ENCODE data around the gene CUL4A. TPM values are rescaled to one million over a fixed set of nuclear protein-coding genes. Genes with fewer than 3 reads are reported as not detected.

Gene CUL4A
- total and polyA plus RNA-seq, 2 experiments from 2014 or later = 67.5 to 195 TPM

DNA sequence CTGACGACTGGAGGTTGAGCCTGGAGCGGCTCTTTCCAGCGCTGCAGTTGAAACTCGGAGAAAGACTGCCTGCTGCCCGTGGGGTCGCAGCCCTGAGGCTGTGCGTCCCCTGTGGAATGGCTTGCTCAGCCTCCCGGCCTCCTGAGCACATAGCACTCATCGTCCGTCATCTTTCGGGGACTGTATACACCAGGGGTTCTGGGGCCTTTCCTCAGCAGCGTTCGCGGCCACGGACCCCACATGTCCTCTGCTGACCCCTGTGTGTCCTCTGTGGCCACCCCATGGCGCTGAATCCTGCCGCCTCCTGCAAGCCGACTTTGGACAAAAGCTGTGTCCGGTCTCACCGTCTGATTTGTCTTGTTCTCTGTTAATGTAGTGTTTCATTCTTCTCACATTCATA is 20.4 kb downstream of the CUL4A start:
- Histone ChIP-seq H2AFZ (no peak overlapping the region), H3K27ac (ENCODE audit: low read depth) (no peak overlapping the region), H3K4me2 (no peak overlapping the region), H4K20me1 (replicated peaks; ENCODE audit: insufficient read depth) (peaks cover 17% of the 10 kb centered on the region), H3K36me3 (ENCODE audit: insufficient read depth) (peaks cover 51% of the 10 kb centered on the region), H3K4me1 (ENCODE audit: insufficient read depth) (no peaks in the 10 kb centered on the region), H3F3A (replicated peaks; ENCODE audit: low read depth) (no peaks in the 10 kb centered on the region), H3K4me3 (no peak overlapping the region), H3K27me3 (ENCODE audit: insufficient read depth) (no peaks in the 10 kb centered on the region), H3K79me2 (replicated peaks; ENCODE audit: insufficient read depth) (peaks cover 23% of the 10 kb centered on the region), H3K9me2 (ENCODE audit: insufficient read depth) (no peaks in the 10 kb centered on the region)
- H3K36me3 Mint-ChIP-seq (ENCODE audit: low read depth) = peaks cover 82% of the 10 kb centered on the region
- TF ChIP-seq EZH2phosphoT487 (IDR thresholded peaks at IDR 0.05; ENCODE audit: unreplicated experiment) (no peak), ZNF331 (CRISPR knock-in tag; IDR thresholded peaks at IDR 0.05; ENCODE audit: low read depth) (no peak), JUNB (IDR thresholded peaks at IDR 0.05; ENCODE audit: unreplicated experiment) (no peak), CREB1 (CRISPR knock-in tag; IDR thresholded peaks at IDR 0.05; ENCODE audit: low read depth) (no peak), STAT1 (IDR thresholded peaks at IDR 0.05; ENCODE audit: unreplicated experiment) (no peak)
- no peak for DNase-seq (ENCODE audit: low spot score)
- no peaks in the 10 kb centered on the region for H3K9me3 Mint-ChIP-seq
- H3K4me1 Mint-ChIP-seq = no peaks in the 10 kb centered on the region
- H3K4me3 Mint-ChIP-seq = no peak overlapping the region
- H3K27me3 Mint-ChIP-seq (ENCODE audit: insufficient read depth, low read depth, poor library complexity) = peaks cover 5% of the 10 kb centered on the region
- H3K27ac Mint-ChIP-seq = no peak overlapping the region
- ATAC-seq = no peak

DNA sequence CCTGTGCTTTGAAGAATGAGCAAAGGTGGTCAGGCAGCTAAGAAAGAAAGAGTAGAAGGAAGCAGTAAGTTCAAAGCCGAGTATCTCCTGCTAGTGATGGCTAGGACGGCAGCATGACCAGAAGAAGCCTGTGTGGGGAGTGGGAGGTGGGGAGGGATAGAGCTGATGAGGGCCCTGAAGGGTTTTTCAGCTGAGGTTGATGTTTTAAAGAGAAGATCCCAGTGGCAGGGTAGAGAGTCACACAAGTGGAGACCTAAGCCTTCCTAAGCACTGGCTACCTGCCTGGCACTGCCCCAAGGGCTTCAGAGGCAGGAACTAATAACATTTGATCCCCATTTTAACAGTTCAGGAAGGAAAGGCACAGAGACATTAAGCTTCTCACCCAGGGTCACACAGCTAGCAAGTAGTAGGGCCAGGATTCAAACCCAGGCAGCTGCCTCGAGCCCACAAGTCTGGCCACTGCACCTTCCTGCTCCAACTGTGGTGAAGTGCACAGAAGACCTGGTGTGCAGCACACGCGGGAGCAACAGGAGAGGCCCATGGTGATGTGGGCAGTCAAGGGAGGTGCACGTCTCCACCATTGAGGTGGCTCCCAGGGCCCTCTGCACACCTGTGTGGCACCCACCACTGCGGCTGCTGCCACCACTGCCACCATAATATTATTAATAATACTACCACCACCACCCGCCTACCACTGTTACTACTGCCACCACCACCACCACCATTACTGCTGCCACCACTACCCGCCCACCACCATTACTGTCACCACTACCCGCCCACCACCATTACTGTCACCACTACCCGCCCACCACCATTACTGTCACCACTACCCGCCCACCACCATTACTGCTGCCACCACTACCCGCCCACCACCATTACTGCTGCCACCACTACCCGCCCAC is 22.1 kb downstream of the CUL4A start:
- peaks cover 47% of the 10 kb centered on the region for H3K36me3 ChIP-seq (ENCODE audit: insufficient read depth)
- H3K4me1 ChIP-seq (ENCODE audit: insufficient read depth) = no peaks in the 10 kb centered on the region
- no peak overlapping the region for H3K27ac ChIP-seq (ENCODE audit: low read depth)
- peaks cover 6% of the 10 kb centered on the region for H3K79me2 ChIP-seq (replicated peaks; ENCODE audit: insufficient read depth)
- H3K4me1 Mint-ChIP-seq = no peaks in the 10 kb centered on the region
- H3K4me3 ChIP-seq = no peak overlapping the region
- no peak overlapping the region for H3K27ac Mint-ChIP-seq
- peaks cover 5% of the 10 kb centered on the region for H3K27me3 Mint-ChIP-seq (ENCODE audit: insufficient read depth, low read depth, poor library complexity)
- DNase-seq (ENCODE audit: low spot score) (no peak), ATAC-seq (no peak)
- H3K27me3 ChIP-seq (ENCODE audit: insufficient read depth) = no peaks in the 10 kb centered on the region
- H3F3A ChIP-seq (replicated peaks; ENCODE audit: low read depth) = no peaks in the 10 kb centered on the region
- no peaks in the 10 kb centered on the region for H3K9me3 Mint-ChIP-seq
- no peaks in the 10 kb centered on the region for H3K9me2 ChIP-seq (ENCODE audit: insufficient read depth)
- no peak overlapping the region for H3K4me2 ChIP-seq
- peaks cover 14% of the 10 kb centered on the region for H4K20me1 ChIP-seq (replicated peaks; ENCODE audit: insufficient read depth)
- no peak overlapping the region for H3K4me3 Mint-ChIP-seq
- no peak overlapping the region for H2AFZ ChIP-seq
- H3K36me3 Mint-ChIP-seq (ENCODE audit: low read depth) = peaks cover 78% of the 10 kb centered on the region
- no peak for TF ChIP-seq EZH2 (IDR thresholded peaks at IDR 0.05; ENCODE audit: low read depth, unreplicated experiment)
- TF ChIP-seq POLR2AphosphoS5 (IDR thresholded peaks at IDR 0.05; ENCODE audit: low read depth) = no peak
- TF ChIP-seq, protein P1, sequence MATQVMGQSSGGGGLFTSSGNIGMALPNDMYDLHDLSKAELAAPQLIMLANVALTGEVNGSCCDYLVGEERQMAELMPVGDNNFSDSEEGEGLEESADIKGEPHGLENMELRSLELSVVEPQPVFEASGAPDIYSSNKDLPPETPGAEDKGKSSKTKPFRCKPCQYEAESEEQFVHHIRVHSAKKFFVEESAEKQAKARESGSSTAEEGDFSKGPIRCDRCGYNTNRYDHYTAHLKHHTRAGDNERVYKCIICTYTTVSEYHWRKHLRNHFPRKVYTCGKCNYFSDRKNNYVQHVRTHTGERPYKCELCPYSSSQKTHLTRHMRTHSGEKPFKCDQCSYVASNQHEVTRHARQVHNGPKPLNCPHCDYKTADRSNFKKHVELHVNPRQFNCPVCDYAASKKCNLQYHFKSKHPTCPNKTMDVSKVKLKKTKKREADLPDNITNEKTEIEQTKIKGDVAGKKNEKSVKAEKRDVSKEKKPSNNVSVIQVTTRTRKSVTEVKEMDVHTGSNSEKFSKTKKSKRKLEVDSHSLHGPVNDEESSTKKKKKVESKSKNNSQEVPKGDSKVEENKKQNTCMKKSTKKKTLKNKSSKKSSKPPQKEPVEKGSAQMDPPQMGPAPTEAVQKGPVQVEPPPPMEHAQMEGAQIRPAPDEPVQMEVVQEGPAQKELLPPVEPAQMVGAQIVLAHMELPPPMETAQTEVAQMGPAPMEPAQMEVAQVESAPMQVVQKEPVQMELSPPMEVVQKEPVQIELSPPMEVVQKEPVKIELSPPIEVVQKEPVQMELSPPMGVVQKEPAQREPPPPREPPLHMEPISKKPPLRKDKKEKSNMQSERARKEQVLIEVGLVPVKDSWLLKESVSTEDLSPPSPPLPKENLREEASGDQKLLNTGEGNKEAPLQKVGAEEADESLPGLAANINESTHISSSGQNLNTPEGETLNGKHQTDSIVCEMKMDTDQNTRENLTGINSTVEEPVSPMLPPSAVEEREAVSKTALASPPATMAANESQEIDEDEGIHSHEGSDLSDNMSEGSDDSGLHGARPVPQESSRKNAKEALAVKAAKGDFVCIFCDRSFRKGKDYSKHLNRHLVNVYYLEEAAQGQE (IDR thresholded peaks at IDR 0.05; ENCODE audit: unreplicated experiment) = no peak
- TF ChIP-seq, protein P2, sequence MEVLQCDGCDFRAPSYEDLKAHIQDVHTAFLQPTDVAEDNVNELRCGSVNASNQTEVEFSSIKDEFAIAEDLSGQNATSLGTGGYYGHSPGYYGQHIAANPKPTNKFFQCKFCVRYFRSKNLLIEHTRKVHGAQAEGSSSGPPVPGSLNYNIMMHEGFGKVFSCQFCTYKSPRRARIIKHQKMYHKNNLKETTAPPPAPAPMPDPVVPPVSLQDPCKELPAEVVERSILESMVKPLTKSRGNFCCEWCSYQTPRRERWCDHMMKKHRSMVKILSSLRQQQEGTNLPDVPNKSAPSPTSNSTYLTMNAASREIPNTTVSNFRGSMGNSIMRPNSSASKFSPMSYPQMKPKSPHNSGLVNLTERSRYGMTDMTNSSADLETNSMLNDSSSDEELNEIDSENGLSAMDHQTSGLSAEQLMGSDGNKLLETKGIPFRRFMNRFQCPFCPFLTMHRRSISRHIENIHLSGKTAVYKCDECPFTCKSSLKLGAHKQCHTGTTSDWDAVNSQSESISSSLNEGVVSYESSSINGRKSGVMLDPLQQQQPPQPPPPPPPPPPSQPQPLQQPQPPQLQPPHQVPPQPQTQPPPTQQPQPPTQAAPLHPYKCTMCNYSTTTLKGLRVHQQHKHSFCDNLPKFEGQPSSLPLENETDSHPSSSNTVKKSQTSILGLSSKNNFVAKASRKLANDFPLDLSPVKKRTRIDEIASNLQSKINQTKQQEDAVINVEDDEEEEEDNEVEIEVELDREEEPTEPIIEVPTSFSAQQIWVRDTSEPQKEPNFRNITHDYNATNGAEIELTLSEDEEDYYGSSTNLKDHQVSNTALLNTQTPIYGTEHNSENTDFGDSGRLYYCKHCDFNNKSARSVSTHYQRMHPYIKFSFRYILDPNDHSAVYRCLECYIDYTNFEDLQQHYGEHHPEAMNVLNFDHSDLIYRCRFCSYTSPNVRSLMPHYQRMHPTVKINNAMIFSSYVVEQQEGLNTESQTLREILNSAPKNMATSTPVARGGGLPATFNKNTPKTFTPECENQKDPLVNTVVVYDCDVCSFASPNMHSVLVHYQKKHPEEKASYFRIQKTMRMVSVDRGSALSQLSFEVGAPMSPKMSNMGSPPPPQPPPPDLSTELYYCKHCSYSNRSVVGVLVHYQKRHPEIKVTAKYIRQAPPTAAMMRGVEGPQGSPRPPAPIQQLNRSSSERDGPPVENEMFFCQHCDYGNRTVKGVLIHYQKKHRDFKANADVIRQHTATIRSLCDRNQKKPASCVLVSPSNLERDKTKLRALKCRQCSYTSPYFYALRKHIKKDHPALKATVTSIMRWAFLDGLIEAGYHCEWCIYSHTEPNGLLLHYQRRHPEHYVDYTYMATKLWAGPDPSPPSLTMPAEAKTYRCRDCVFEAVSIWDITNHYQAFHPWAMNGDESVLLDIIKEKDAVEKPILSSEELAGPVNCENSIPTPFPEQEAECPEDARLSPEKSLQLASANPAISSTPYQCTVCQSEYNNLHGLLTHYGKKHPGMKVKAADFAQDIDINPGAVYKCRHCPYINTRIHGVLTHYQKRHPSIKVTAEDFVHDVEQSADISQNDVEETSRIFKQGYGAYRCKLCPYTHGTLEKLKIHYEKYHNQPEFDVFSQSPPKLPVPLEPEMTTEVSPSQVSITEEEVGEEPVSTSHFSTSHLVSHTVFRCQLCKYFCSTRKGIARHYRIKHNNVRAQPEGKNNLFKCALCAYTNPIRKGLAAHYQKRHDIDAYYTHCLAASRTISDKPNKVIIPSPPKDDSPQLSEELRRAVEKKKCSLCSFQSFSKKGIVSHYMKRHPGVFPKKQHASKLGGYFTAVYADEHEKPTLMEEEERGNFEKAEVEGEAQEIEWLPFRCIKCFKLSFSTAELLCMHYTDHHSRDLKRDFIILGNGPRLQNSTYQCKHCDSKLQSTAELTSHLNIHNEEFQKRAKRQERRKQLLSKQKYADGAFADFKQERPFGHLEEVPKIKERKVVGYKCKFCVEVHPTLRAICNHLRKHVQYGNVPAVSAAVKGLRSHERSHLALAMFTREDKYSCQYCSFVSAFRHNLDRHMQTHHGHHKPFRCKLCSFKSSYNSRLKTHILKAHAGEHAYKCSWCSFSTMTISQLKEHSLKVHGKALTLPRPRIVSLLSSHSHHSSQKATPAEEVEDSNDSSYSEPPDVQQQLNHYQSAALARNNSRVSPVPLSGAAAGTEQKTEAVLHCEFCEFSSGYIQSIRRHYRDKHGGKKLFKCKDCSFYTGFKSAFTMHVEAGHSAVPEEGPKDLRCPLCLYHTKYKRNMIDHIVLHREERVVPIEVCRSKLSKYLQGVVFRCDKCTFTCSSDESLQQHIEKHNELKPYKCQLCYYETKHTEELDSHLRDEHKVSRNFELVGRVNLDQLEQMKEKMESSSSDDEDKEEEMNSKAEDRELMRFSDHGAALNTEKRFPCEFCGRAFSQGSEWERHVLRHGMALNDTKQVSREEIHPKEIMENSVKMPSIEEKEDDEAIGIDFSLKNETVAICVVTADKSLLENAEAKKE (CRISPR knock-in tag; IDR thresholded peaks at IDR 0.05) = no peak
- TF ChIP-seq ZNF331 (CRISPR knock-in tag; IDR thresholded peaks at IDR 0.05; ENCODE audit: low read depth) = no peak
- TF ChIP-seq JUNB (IDR thresholded peaks at IDR 0.05; ENCODE audit: unreplicated experiment) = no peak
- no peak for TF ChIP-seq STAT1 (IDR thresholded peaks at IDR 0.05; ENCODE audit: unreplicated experiment)
- TF ChIP-seq, protein P3, sequence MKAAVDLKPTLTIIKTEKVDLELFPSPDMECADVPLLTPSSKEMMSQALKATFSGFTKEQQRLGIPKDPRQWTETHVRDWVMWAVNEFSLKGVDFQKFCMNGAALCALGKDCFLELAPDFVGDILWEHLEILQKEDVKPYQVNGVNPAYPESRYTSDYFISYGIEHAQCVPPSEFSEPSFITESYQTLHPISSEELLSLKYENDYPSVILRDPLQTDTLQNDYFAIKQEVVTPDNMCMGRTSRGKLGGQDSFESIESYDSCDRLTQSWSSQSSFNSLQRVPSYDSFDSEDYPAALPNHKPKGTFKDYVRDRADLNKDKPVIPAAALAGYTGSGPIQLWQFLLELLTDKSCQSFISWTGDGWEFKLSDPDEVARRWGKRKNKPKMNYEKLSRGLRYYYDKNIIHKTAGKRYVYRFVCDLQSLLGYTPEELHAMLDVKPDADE (IDR thresholded peaks at IDR 0.05) = no peak
